Sigmoid colon (tissue), 3 donors: ENCODE results near the gene CACNA1G.

ENCODE experiments used
- POLR2A ChIP-seq, 2 donors: fragments of 450-650 bp; IDR thresholded peaks; one replicate each; pipeline ENCODE4 v1.6.1; 2016; ENCODE audit warnings: antibody characterized with exemption in 2 of 2, mild to moderate bottlenecking in 2 of 2, moderate library complexity in 2 of 2
- TF ChIP-seq, protein P1 (sequence below), 4 experiments: fragments of 450-650 bp in 3 of 4; fragments of 200-600 bp in 1 of 4; IDR thresholded peaks; one replicate each; pipeline ENCODE4 v1.5.1; 2016 to 2019; ENCODE audit warnings: antibody characterized with exemption in 4 of 4, mild to moderate bottlenecking in 3 of 4, moderate library complexity in 2 of 4

GRCh38 chr17:50647187-50647586, 86.7 kb downstream of the CACNA1G start:
- TF ChIP-seq, protein P1, sequence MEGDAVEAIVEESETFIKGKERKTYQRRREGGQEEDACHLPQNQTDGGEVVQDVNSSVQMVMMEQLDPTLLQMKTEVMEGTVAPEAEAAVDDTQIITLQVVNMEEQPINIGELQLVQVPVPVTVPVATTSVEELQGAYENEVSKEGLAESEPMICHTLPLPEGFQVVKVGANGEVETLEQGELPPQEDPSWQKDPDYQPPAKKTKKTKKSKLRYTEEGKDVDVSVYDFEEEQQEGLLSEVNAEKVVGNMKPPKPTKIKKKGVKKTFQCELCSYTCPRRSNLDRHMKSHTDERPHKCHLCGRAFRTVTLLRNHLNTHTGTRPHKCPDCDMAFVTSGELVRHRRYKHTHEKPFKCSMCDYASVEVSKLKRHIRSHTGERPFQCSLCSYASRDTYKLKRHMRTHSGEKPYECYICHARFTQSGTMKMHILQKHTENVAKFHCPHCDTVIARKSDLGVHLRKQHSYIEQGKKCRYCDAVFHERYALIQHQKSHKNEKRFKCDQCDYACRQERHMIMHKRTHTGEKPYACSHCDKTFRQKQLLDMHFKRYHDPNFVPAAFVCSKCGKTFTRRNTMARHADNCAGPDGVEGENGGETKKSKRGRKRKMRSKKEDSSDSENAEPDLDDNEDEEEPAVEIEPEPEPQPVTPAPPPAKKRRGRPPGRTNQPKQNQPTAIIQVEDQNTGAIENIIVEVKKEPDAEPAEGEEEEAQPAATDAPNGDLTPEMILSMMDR (IDR thresholded peaks at IDR 0.05), result no peak
- TF ChIP-seq POLR2A (IDR thresholded peaks at IDR 0.05), result no peak
